ENCODE results near the gene HMGCL.
"Not testable (repeated sequence)": the region's sequence is repeated elsewhere in the genome, so short reads cannot be mapped to it uniquely, and the experiment has no call there.

Gene HMGCL

GRCh38 chr1:23797478-23798448 lies 27.5 kb downstream of the HMGCL start:
- TF ChIP-seq CTCF (IDR thresholded peaks at IDR 0.05; ENCODE audit: low read depth, low read length) (no peak), EZH2phosphoT487 (IDR thresholded peaks at IDR 0.05; ENCODE audit: low read depth) (no peak)
- H3K27ac ChIP-seq (ENCODE audit: low read length) = no peak overlapping the region
- peaks cover 13% of the 10 kb centered on the region; the same call in 1 of the 2 replicates for H3K79me2 ChIP-seq (ENCODE audit: low read length)
- no peak overlapping the region for H3K4me3 ChIP-seq (ENCODE audit: low read length)
- H4K20me1 ChIP-seq (ENCODE audit: insufficient read depth, low read length) = no peaks in the 10 kb centered on the region
- peaks cover 8% of the 10 kb centered on the region for H3K4me1 ChIP-seq (ENCODE audit: low read length)
- H2AFZ ChIP-seq (ENCODE audit: low read depth, low read length) = no peak overlapping the region
- no peak overlapping the region for H3K4me2 ChIP-seq (ENCODE audit: low read length)
- no peaks in the 10 kb centered on the region for H3K9me3 ChIP-seq (ENCODE audit: insufficient read depth, low read length)
- no peaks in the 10 kb centered on the region for H3K27me3 ChIP-seq (ENCODE audit: low read depth, low read length)
- no peaks in the 10 kb centered on the region for H3K36me3 ChIP-seq (replicated peaks; ENCODE audit: low read depth, low read length)
- no peak overlapping the region for H3K9ac ChIP-seq (ENCODE audit: low read length)

- no peaks in the 10 kb centered on the region for H3K27me3 ChIP-seq (ENCODE audit: low read depth, low read length)
- H3K9ac ChIP-seq (ENCODE audit: low read length) = no peak overlapping the region
- no peak overlapping the region for H3K4me2 ChIP-seq (ENCODE audit: low read length)
- peaks cover 12% of the 10 kb centered on the region for H3K4me1 ChIP-seq (ENCODE audit: low read length)
- no peak overlapping the region for H3K4me3 ChIP-seq (ENCODE audit: low read length)
- TF ChIP-seq EZH2phosphoT487 (IDR thresholded peaks at IDR 0.05; ENCODE audit: low read depth) (no peak), CTCF (IDR thresholded peaks at IDR 0.05; ENCODE audit: low read depth, low read length) (no peak)
- no peaks in the 10 kb centered on the region for H3K9me3 ChIP-seq (ENCODE audit: insufficient read depth, low read length)
- H3K79me2 ChIP-seq (ENCODE audit: low read length) = peaks cover 24% of the 10 kb centered on the region
- no peak overlapping the region for H3K27ac ChIP-seq (ENCODE audit: low read length)
- no peak overlapping the region for H2AFZ ChIP-seq (ENCODE audit: low read depth, low read length)
- H4K20me1 ChIP-seq (ENCODE audit: insufficient read depth, low read length) = no peaks in the 10 kb centered on the region
- no peaks in the 10 kb centered on the region for H3K36me3 ChIP-seq (replicated peaks; ENCODE audit: low read depth, low read length)
Measured at GRCh38 chr1:23796466-23797271, 28.6 kb downstream of the HMGCL start.

- no peaks in the 10 kb centered on the region for H3K36me3 ChIP-seq (replicated peaks; ENCODE audit: low read depth, low read length)
- H3K27ac ChIP-seq (ENCODE audit: low read length) = no peak overlapping the region
- no peak for TF ChIP-seq EZH2phosphoT487 (IDR thresholded peaks at IDR 0.05; ENCODE audit: low read depth)
- no peak for TF ChIP-seq CTCF (IDR thresholded peaks at IDR 0.05; ENCODE audit: low read depth, low read length)
- H3K9me3 ChIP-seq (ENCODE audit: insufficient read depth, low read length) = no peaks in the 10 kb centered on the region
- no peak overlapping the region for H2AFZ ChIP-seq (ENCODE audit: low read depth, low read length)
- H4K20me1 ChIP-seq (ENCODE audit: insufficient read depth, low read length) = no peaks in the 10 kb centered on the region
- H3K9ac ChIP-seq (ENCODE audit: low read length) = no peak overlapping the region
- H3K27me3 ChIP-seq (ENCODE audit: low read depth, low read length) = no peaks in the 10 kb centered on the region
- no peak overlapping the region for H3K4me3 ChIP-seq (ENCODE audit: low read length)
- peaks cover 32% of the 10 kb centered on the region for H3K79me2 ChIP-seq (ENCODE audit: low read length)
- no peak overlapping the region for H3K4me2 ChIP-seq (ENCODE audit: low read length)
- peaks cover 8% of the 10 kb centered on the region; the same call in 1 of the 2 replicates for H3K4me1 ChIP-seq (ENCODE audit: low read length)
Measured at GRCh38 chr1:23795676-23796465, 29.4 kb downstream of the HMGCL start.

- not testable (repeated sequence) for H3K27ac ChIP-seq (ENCODE audit: low read length); H3K4me2 ChIP-seq (ENCODE audit: low read length); H2AFZ ChIP-seq (ENCODE audit: low read depth, low read length); H3K4me3 ChIP-seq (ENCODE audit: low read length); H3K36me3 ChIP-seq (replicated peaks; ENCODE audit: low read depth, low read length); H3K9me3 ChIP-seq (ENCODE audit: insufficient read depth, low read length); H3K27me3 ChIP-seq (ENCODE audit: low read depth, low read length); H4K20me1 ChIP-seq (ENCODE audit: insufficient read depth, low read length); H3K9ac ChIP-seq (ENCODE audit: low read length)
- Histone ChIP-seq H3K79me2 (ENCODE audit: low read length) (peaks cover 27% of the 10 kb centered on the region), H3K4me1 (ENCODE audit: low read length) (peaks cover 12% of the 10 kb centered on the region)
Measured at GRCh38 chr1:23794732-23795182, 30.5 kb downstream of the HMGCL start.
